ENCODE results near the gene GLCCI1.
A peak's percentile ranks its signal among the peaks of the same experiment; 100 is the strongest.

The GLCCI1 gene

DNA sequence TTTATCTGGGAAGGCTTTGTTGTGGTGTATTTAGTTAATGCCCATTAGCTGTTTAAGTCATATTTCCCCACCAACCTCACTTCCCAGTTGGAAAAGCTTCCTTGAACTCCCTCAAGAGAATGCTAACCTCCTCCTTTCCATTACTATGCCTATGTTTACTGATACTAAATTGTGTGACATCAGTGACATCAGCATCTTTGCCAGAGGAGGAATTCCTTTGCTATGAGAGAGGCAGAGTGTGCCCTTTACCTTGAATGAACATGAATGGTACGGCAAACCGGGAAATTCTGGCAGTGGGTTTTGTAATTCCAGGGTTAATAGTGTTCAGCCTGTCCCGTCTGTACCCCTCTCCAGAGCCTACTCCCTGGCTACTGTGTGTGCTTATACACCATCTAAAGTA lies 22.1 kb upstream of the GLCCI1 start:
- peaks cover 3% of the 10 kb centered on the region for H3K9me3 Mint-ChIP-seq
- no peak for ATAC-seq

GRCh38 chr7:7948232-7948631 lies 20.4 kb upstream of the GLCCI1 start:
- ATAC-seq (no peak), DNase-seq (ENCODE audit: low spot score in 2 of 2) (no peak)
- H3K27ac Mint-ChIP-seq = no peak overlapping the region
- peaks cover 3% of the 10 kb centered on the region for H3K9me3 Mint-ChIP-seq
- H3K4me3 Mint-ChIP-seq = no peak overlapping the region
- H3K4me1 Mint-ChIP-seq = peaks cover 24% of the 10 kb centered on the region
- H3K36me3 Mint-ChIP-seq = peaks cover 5% of the 10 kb centered on the region

More for the DNA sequence above, 22.1 kb upstream of the GLCCI1 start:
- Mint-ChIP-seq H3K4me3 (no peak overlapping the region), H3K4me1 (peaks cover 38% of the 10 kb centered on the region), H3K27ac (no peak overlapping the region), H3K36me3 (peaks cover 5% of the 10 kb centered on the region)
- no peak for DNase-seq (ENCODE audit: low spot score in 2 of 2)

DNA sequence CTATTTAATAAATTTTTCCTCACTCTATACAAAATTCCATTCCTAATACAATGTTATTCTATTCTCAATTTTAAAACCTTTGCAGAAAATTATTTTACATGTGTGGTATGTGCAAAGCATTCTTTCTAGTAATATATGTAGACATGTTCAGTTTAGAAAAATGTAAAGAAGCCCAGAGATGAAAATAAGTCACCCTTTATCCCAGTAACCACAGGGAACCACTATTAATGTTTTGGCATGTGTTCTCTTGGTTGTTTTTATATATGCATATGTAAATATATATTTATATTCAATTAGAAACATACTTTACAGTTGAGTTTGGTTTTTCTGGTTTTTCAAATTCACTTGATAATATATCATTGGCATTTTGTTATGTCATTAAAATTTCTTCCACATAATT lies 14.8 kb upstream of the GLCCI1 start:
- Mint-ChIP-seq H3K4me3 (no peak overlapping the region), H3K27ac (no peak overlapping the region), H3K36me3 (no peaks in the 10 kb centered on the region), H3K9me3 (peaks cover 3% of the 10 kb centered on the region), H3K4me1 (no peaks in the 10 kb centered on the region)
- ATAC-seq (no peak), DNase-seq (ENCODE audit: low spot score in 2 of 2) (no peak)

DNA sequence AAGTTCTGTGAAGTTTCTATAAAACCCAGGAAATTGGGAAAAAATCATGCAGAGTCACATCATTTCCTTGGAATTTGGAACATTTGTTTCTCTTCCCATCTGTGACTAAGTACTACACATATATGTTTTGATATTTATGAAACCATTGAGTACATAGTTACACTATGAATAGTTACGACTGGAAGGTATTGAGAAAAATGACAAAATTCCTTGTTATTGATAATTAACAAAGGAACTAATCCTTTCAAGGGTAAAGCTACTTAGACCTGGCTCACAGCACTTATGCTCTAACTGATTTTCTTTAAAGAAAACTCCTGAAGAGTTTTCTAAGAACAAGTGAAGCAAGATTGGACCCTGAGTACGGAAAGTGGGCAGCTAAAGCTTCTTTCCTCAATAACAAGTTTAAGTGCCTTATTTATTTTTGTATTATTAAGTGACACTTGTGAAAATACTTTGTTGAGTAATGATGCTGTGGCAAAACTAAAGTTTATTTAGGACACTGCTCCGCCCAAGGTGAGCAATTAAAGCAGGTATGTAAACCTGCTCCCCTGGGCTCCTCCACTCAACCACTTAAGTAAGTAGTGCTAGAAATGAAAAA lies 12.0 kb upstream of the GLCCI1 start:
- no peak overlapping the region for H3K4me3 Mint-ChIP-seq
- no peaks in the 10 kb centered on the region for H3K4me1 Mint-ChIP-seq
- no peaks in the 10 kb centered on the region for H3K36me3 Mint-ChIP-seq
- no peaks in the 10 kb centered on the region for H3K9me3 Mint-ChIP-seq
- ATAC-seq = no peak
- DNase-seq (ENCODE audit: low spot score in 2 of 2) = no peak
- no peak overlapping the region for H3K27ac Mint-ChIP-seq

- H3K36me3 Mint-ChIP-seq = no peaks in the 10 kb centered on the region
- ATAC-seq = no peak
- no peak for DNase-seq (ENCODE audit: low spot score in 2 of 2)
- H3K9me3 Mint-ChIP-seq = no peaks in the 10 kb centered on the region
- no peak overlapping the region for H3K27ac Mint-ChIP-seq
- H3K4me1 Mint-ChIP-seq = no peaks in the 10 kb centered on the region
- no peak overlapping the region for H3K4me3 Mint-ChIP-seq
Observed at GRCh38 chr7:7957513-7957912, 11.1 kb upstream of the GLCCI1 start.

GRCh38 chr7:7959979-7960670 lies 8.5 kb upstream of the GLCCI1 start:
- Mint-ChIP-seq H3K36me3 (no peaks in the 10 kb centered on the region), H3K4me3 (no peak overlapping the region), H3K4me1 (no peaks in the 10 kb centered on the region), H3K27ac (no peak overlapping the region), H3K9me3 (no peaks in the 10 kb centered on the region)
- ATAC-seq (no peak), DNase-seq (ENCODE audit: low spot score in 2 of 2) (no peak)

DNA sequence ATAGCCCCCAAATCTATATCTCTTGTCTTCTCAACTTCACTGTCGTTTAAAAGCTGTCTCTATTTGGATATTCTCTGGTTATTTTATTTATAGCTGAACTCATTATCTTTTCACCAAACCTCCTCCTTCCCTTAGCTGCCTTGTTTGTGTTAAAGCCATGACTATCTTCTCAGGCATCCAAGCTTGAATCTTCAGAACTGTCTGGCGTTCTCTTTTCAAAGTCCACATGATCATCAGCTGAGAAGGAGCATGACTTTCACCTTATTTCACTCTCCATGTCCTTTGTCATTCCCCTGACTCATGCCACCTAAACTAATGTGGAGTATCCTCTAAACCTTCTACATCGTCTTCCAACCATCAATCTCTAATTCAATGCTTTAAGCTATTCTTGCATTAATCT lies 5.7 kb upstream of the GLCCI1 start:
- no peak overlapping the region for H3K27ac Mint-ChIP-seq
- ATAC-seq = no peak
- no peaks in the 10 kb centered on the region for H3K36me3 Mint-ChIP-seq
- DNase-seq (ENCODE audit: low spot score in 2 of 2) = no peak
- no peaks in the 10 kb centered on the region for H3K4me1 Mint-ChIP-seq
- H3K9me3 Mint-ChIP-seq = no peaks in the 10 kb centered on the region
- no peak overlapping the region for H3K4me3 Mint-ChIP-seq

DNA sequence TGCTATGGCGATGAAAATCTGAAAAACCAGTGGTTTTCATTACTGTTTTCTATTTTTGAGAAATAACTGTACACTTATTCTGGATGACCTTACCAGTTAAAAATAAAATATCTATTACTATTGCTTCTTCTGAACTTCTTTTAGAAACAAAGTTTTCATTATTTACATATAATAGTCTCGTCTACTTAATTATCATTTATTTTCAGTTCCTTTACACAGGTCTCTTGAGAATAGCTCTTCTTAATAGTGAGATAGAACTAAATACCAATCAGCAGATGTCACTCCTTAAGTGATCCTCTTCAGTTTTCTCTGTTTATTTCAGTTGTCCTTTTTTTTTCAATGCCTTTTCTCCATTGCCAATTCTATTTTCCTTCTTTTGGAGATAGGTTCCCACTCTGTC lies 4.3 kb upstream of the GLCCI1 start:
- ATAC-seq (no peak), DNase-seq (ENCODE audit: low spot score in 2 of 2) (no peak)
- no peak overlapping the region for H3K4me3 Mint-ChIP-seq
- peaks cover 6% of the 10 kb centered on the region for H3K4me1 Mint-ChIP-seq
- no peak overlapping the region for H3K27ac Mint-ChIP-seq
- peaks cover 6% of the 10 kb centered on the region for H3K36me3 Mint-ChIP-seq
- no peaks in the 10 kb centered on the region for H3K9me3 Mint-ChIP-seq

GRCh38 chr7:7964691-7965090 lies 3.9 kb upstream of the GLCCI1 start:
- DNase-seq (ENCODE audit: low spot score in 2 of 2) (no peak), ATAC-seq (no peak)
- peaks cover 6% of the 10 kb centered on the region for H3K4me1 Mint-ChIP-seq
- no peak overlapping the region for H3K4me3 Mint-ChIP-seq
- H3K27ac Mint-ChIP-seq = no peak overlapping the region
- peaks cover 6% of the 10 kb centered on the region for H3K36me3 Mint-ChIP-seq
- no peaks in the 10 kb centered on the region for H3K9me3 Mint-ChIP-seq

- Mint-ChIP-seq H3K36me3 (peaks cover 6% of the 10 kb centered on the region), H3K9me3 (no peaks in the 10 kb centered on the region), H3K4me3 (no peak overlapping the region), H3K27ac (no peak overlapping the region), H3K4me1 (peaks cover 6% of the 10 kb centered on the region)
- ATAC-seq (no peak), DNase-seq (ENCODE audit: low spot score in 2 of 2) (no peak)
Observed at GRCh38 chr7:7965301-7965700, 3.3 kb upstream of the GLCCI1 start.

- H3K4me3 Mint-ChIP-seq = no peak overlapping the region
- H3K4me1 Mint-ChIP-seq = peaks cover 6% of the 10 kb centered on the region
- no peak overlapping the region for H3K27ac Mint-ChIP-seq
- peaks cover 6% of the 10 kb centered on the region for H3K36me3 Mint-ChIP-seq
- H3K9me3 Mint-ChIP-seq = no peaks in the 10 kb centered on the region
- no peak for DNase-seq (ENCODE audit: low spot score in 2 of 2)
- ATAC-seq = no peak
Observed at GRCh38 chr7:7966141-7966734, 2.4 kb upstream of the GLCCI1 start.

DNA sequence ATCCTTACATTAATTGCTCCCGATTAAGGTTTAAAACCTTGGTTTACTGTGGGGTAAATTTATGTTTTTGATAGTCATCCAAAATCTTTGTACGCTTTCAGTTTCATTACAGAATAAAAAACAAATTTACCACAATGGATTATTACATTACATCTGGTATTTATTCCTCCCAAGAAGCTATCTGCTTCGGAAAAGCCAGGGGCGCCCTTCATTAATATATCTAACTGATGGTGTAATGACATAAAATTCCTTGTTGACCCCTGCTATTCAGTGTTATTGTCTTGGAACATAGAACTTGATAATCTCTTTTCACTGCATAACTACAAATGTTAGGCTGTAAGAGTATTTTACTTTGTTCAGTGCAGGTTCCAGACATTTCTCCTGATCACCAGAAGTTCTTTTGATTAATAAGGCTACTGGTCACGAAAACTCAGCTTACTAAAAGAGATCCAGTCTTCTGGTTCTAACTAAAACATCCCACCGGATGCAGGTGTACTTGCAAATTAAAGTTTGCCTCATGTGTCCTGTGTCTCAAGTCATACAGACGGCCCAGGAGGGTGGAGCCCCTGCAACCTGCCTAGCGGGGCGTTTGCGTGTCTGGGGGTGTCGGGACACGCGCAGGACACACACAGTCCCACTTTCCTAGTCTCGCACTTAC lies 581 bp upstream of the GLCCI1 start:
- no peaks in the 10 kb centered on the region for H3K9me3 Mint-ChIP-seq
- peaks cover 9% of the 10 kb centered on the region for H3K4me1 Mint-ChIP-seq
- no peak for DNase-seq (ENCODE audit: low spot score in 2 of 2)
- H3K36me3 Mint-ChIP-seq = peaks cover 6% of the 10 kb centered on the region
- no peak for ATAC-seq
- H3K27ac Mint-ChIP-seq = peak overlapping the region; percentile 84
- H3K4me3 Mint-ChIP-seq = no peak overlapping the region

DNA sequence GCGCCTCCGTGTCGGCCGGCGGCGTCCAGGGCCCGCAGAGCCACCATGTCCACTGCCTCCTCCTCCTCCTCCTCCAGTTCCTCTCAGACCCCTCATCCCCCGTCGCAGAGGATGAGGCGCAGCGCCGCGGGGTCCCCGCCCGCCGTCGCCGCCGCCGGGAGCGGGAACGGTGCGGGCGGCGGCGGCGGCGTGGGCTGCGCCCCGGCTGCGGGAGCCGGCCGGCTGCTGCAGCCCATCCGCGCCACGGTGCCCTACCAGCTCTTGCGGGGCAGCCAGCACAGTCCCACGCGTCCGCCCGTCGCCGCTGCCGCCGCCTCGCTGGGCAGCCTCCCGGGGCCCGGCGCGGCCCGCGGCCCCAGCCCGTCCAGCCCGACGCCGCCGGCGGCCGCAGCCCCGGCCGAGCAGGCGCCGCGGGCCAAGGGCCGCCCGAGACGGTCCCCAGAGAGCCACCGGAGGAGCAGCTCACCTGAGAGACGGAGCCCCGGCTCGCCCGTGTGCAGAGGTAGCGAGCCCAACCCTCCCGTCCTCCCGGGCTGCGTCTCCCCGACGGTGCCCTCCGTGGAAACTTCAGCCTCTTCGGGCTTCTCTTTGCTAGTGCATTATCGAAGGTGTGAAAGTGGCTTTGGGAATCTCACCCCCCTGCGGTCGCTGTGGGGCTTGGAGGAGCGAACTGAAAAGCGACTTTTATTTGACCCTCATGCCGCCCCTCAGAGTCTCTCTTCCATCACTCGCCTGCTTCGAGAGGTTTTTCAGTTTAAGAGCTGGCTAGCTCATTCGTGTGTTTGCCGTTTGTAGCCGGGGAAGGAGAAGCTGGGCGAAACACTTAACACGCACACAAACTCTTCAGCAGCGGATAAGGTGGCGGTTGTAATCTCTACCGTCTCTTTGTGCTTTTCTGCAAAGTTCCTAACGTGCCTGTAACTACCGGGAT lies 975 bp downstream of the GLCCI1 start:
- ATAC-seq (peak; percentile 18), DNase-seq (ENCODE audit: low spot score in 2 of 2) (peak; percentile 41 to 80)
- peaks cover 15% of the 10 kb centered on the region for H3K4me1 Mint-ChIP-seq
- no peaks in the 10 kb centered on the region for H3K9me3 Mint-ChIP-seq
- H3K27ac Mint-ChIP-seq = peak overlapping the region; percentile 84
- H3K36me3 Mint-ChIP-seq = peaks cover 6% of the 10 kb centered on the region
- H3K4me3 Mint-ChIP-seq = no peak overlapping the region

GRCh38 chr7:7970237-7970530 lies 1.6 kb downstream of the GLCCI1 start:
- ATAC-seq = no peak
- H3K4me1 Mint-ChIP-seq = peaks cover 16% of the 10 kb centered on the region
- no peak overlapping the region for H3K4me3 Mint-ChIP-seq
- no peaks in the 10 kb centered on the region for H3K9me3 Mint-ChIP-seq
- no peak for DNase-seq (ENCODE audit: low spot score in 2 of 2)
- peaks cover 6% of the 10 kb centered on the region for H3K36me3 Mint-ChIP-seq
- H3K27ac Mint-ChIP-seq = no peak overlapping the region
